ENCODE measurements around the gene SMIM27.
"Not testable (repeated sequence)": the region's sequence is repeated elsewhere in the genome, so short reads cannot be mapped to it uniquely, and the experiment has no call there.

Gene SMIM27

GRCh38 chr9:32580631-32581300 is 28.6 kb downstream of the SMIM27 start:
- Histone ChIP-seq H3K27me3 (ENCODE audit: control insufficient read depth in 1 of 2, insufficient read depth in 2 of 2, low read length in 2 of 2) (no peaks in the 10 kb centered on the region), H3K9me3 (ENCODE audit: low read length) (no peaks in the 10 kb centered on the region), H3K9ac (ENCODE audit: low read length) (no peak overlapping the region), H3K4me3 (ENCODE audit: low read depth in 1 of 2, low read length in 2 of 2) (no peak overlapping the region), H3K36me3 (ENCODE audit: insufficient read depth, low read length) (no peaks in the 10 kb centered on the region), H3K27ac (ENCODE audit: low read depth, low read length) (no peak overlapping the region), H3K4me1 (ENCODE audit: insufficient read depth, low read length) (peaks cover 4% of the 10 kb centered on the region)

GRCh38 chr9:32581512-32582143 is 29.5 kb downstream of the SMIM27 start:
- Histone ChIP-seq H3K4me1 (ENCODE audit: insufficient read depth, low read length) (peaks cover 4% of the 10 kb centered on the region), H3K36me3 (ENCODE audit: insufficient read depth, low read length) (no peaks in the 10 kb centered on the region), H3K27me3 (ENCODE audit: control insufficient read depth in 1 of 2, insufficient read depth in 2 of 2, low read length in 2 of 2) (no peaks in the 10 kb centered on the region), H3K9ac (ENCODE audit: low read length) (no peak overlapping the region), H3K4me3 (ENCODE audit: low read depth in 1 of 2, low read length in 2 of 2) (no peak overlapping the region), H3K27ac (ENCODE audit: low read depth, low read length) (no peak overlapping the region), H3K9me3 (ENCODE audit: low read length) (no peaks in the 10 kb centered on the region)

GRCh38 chr9:32584784-32585183 is 32.7 kb downstream of the SMIM27 start:
- no peaks in the 10 kb centered on the region for H3K27me3 ChIP-seq (ENCODE audit: control insufficient read depth in 1 of 2, insufficient read depth in 2 of 2, low read length in 2 of 2)
- no peaks in the 10 kb centered on the region for H3K9me3 ChIP-seq (ENCODE audit: low read length)
- H3K4me1 ChIP-seq (ENCODE audit: insufficient read depth, low read length), result no peaks in the 10 kb centered on the region
- no peak overlapping the region for H3K4me3 ChIP-seq (ENCODE audit: low read depth in 1 of 2, low read length in 2 of 2)
- H3K27ac ChIP-seq (ENCODE audit: low read depth, low read length), result no peak overlapping the region
- no peak overlapping the region for H3K9ac ChIP-seq (ENCODE audit: low read length)
- no peaks in the 10 kb centered on the region for H3K36me3 ChIP-seq (ENCODE audit: insufficient read depth, low read length)

GRCh38 chr9:32587901-32588300 is 35.8 kb downstream of the SMIM27 start:
- H3K36me3 ChIP-seq (ENCODE audit: insufficient read depth, low read length), result no peaks in the 10 kb centered on the region
- H3K9ac ChIP-seq (ENCODE audit: low read length), result no peak overlapping the region
- no peaks in the 10 kb centered on the region for H3K27me3 ChIP-seq (ENCODE audit: control insufficient read depth in 1 of 2, insufficient read depth in 2 of 2, low read length in 2 of 2)
- no peaks in the 10 kb centered on the region for H3K9me3 ChIP-seq (ENCODE audit: low read length)
- no peak overlapping the region for H3K27ac ChIP-seq (ENCODE audit: low read depth, low read length)
- no peak overlapping the region for H3K4me3 ChIP-seq (ENCODE audit: low read depth in 1 of 2, low read length in 2 of 2)
- no peaks in the 10 kb centered on the region for H3K4me1 ChIP-seq (ENCODE audit: insufficient read depth, low read length)

GRCh38 chr9:32589083-32589723 is 37.1 kb downstream of the SMIM27 start:
- Histone ChIP-seq H3K27me3 (ENCODE audit: control insufficient read depth in 1 of 2, insufficient read depth in 2 of 2, low read length in 2 of 2) (no peaks in the 10 kb centered on the region), H3K9me3 (ENCODE audit: low read length) (no peaks in the 10 kb centered on the region), H3K9ac (ENCODE audit: low read length) (no peak overlapping the region), H3K36me3 (ENCODE audit: insufficient read depth, low read length) (no peaks in the 10 kb centered on the region), H3K4me3 (ENCODE audit: low read depth in 1 of 2, low read length in 2 of 2) (no peak overlapping the region), H3K4me1 (ENCODE audit: insufficient read depth, low read length) (no peaks in the 10 kb centered on the region), H3K27ac (ENCODE audit: low read depth, low read length) (no peak overlapping the region)

GRCh38 chr9:32590476-32590875 is 38.3 kb downstream of the SMIM27 start:
- Histone ChIP-seq H3K4me1 (ENCODE audit: insufficient read depth, low read length) (no peaks in the 10 kb centered on the region), H3K27me3 (ENCODE audit: control insufficient read depth in 1 of 2, insufficient read depth in 2 of 2, low read length in 2 of 2) (no peaks in the 10 kb centered on the region), H3K9ac (ENCODE audit: low read length) (no peak overlapping the region), H3K4me3 (ENCODE audit: low read depth in 1 of 2, low read length in 2 of 2) (no peak overlapping the region), H3K9me3 (ENCODE audit: low read length) (no peaks in the 10 kb centered on the region), H3K36me3 (ENCODE audit: insufficient read depth, low read length) (no peaks in the 10 kb centered on the region), H3K27ac (ENCODE audit: low read depth, low read length) (no peak overlapping the region)

GRCh38 chr9:32590898-32591297 is 38.8 kb downstream of the SMIM27 start:
- no peaks in the 10 kb centered on the region for H3K27me3 ChIP-seq (ENCODE audit: control insufficient read depth in 1 of 2, insufficient read depth in 2 of 2, low read length in 2 of 2)
- no peaks in the 10 kb centered on the region for H3K36me3 ChIP-seq (ENCODE audit: insufficient read depth, low read length)
- H3K4me1 ChIP-seq (ENCODE audit: insufficient read depth, low read length), result no peaks in the 10 kb centered on the region
- no peak overlapping the region for H3K27ac ChIP-seq (ENCODE audit: low read depth, low read length)
- no peaks in the 10 kb centered on the region for H3K9me3 ChIP-seq (ENCODE audit: low read length)
- H3K4me3 ChIP-seq (ENCODE audit: low read depth in 1 of 2, low read length in 2 of 2), result no peak overlapping the region
- no peak overlapping the region for H3K9ac ChIP-seq (ENCODE audit: low read length)

GRCh38 chr9:32596096-32596865 is 44.2 kb downstream of the SMIM27 start:
- H3K9me3 ChIP-seq (ENCODE audit: low read length), result no peaks in the 10 kb centered on the region
- H3K4me1 ChIP-seq (ENCODE audit: insufficient read depth, low read length), result no peaks in the 10 kb centered on the region
- H3K4me3 ChIP-seq (ENCODE audit: low read depth in 1 of 2, low read length in 2 of 2), result no peak overlapping the region
- H3K9ac ChIP-seq (ENCODE audit: low read length), result no peak overlapping the region
- no peaks in the 10 kb centered on the region for H3K36me3 ChIP-seq (ENCODE audit: insufficient read depth, low read length)
- H3K27ac ChIP-seq (ENCODE audit: low read depth, low read length), result no peak overlapping the region
- no peaks in the 10 kb centered on the region for H3K27me3 ChIP-seq (ENCODE audit: control insufficient read depth in 1 of 2, insufficient read depth in 2 of 2, low read length in 2 of 2)

GRCh38 chr9:32596936-32597335 is 44.8 kb downstream of the SMIM27 start:
- H3K4me1 ChIP-seq (ENCODE audit: insufficient read depth, low read length), result no peaks in the 10 kb centered on the region

GRCh38 chr9:32599021-32599420 is 46.9 kb downstream of the SMIM27 start:
- H3K9me3 ChIP-seq (ENCODE audit: low read length); H3K4me1 ChIP-seq (ENCODE audit: insufficient read depth, low read length); H3K27me3 ChIP-seq (ENCODE audit: control insufficient read depth in 1 of 2, insufficient read depth in 2 of 2, low read length in 2 of 2); H3K4me3 ChIP-seq (ENCODE audit: low read depth in 1 of 2, low read length in 2 of 2); H3K27ac ChIP-seq (ENCODE audit: low read depth, low read length); H3K9ac ChIP-seq (ENCODE audit: low read length); H3K36me3 ChIP-seq (ENCODE audit: insufficient read depth, low read length): not testable (repeated sequence)

More at GRCh38 chr9:32596936-32597335, 44.8 kb downstream of the SMIM27 start:
- Histone ChIP-seq H3K9me3 (ENCODE audit: low read length) (no peaks in the 10 kb centered on the region), H3K27me3 (ENCODE audit: control insufficient read depth in 1 of 2, insufficient read depth in 2 of 2, low read length in 2 of 2) (no peaks in the 10 kb centered on the region), H3K36me3 (ENCODE audit: insufficient read depth, low read length) (no peaks in the 10 kb centered on the region), H3K27ac (ENCODE audit: low read depth, low read length) (no peak overlapping the region), H3K9ac (ENCODE audit: low read length) (no peak overlapping the region), H3K4me3 (ENCODE audit: low read depth in 1 of 2, low read length in 2 of 2) (no peak overlapping the region)
